Esophagus (tissue), 2 donors: ENCODE results near the gene PDK2. TPM values are rescaled to one million over a fixed set of nuclear protein-coding genes. Genes with fewer than 3 reads are reported as not detected.
"Not testable (repeated sequence)": the region's sequence is repeated elsewhere in the genome, so short reads cannot be mapped to it uniquely, and the experiment has no call there.

Experiments
- H3K27ac ChIP-seq, 2 donors: one replicate each; pipeline ENCODE4 v1.5.1; 2013; ENCODE audit warnings: low read depth in 2 of 2, mild to moderate bottlenecking in 2 of 2, inconsistent platforms in 1 of 2, low read length in 1 of 2, moderate library complexity in 1 of 2
- H3K27me3 ChIP-seq, 2 donors: one replicate each; pipeline ENCODE4 v1.6.1; 2013; ENCODE audit warnings: low read length in 2 of 2, control low read depth in 1 of 2, mild to moderate bottlenecking in 1 of 2; ENCODE audit not compliant: insufficient read depth in 2 of 2, control insufficient read depth in 1 of 2
- H3K36me3 ChIP-seq, 2 donors: one replicate each; pipeline ENCODE4 v1.6.1; 2013; ENCODE audit warnings: low read length in 1 of 2; ENCODE audit not compliant: control insufficient read depth in 2 of 2, insufficient read depth in 2 of 2
- H3K4me1 ChIP-seq, 2 donors: one replicate each; pipeline ENCODE4 v1.6.1; 2013; ENCODE audit warnings: low read length in 1 of 2; ENCODE audit not compliant: control insufficient read depth in 2 of 2, insufficient read depth in 2 of 2
- H3K4me3 ChIP-seq, 2 donors: one replicate each; pipeline ENCODE4 v1.5.1; 2013; ENCODE audit warnings: low read length in 2 of 2, mild to moderate bottlenecking in 2 of 2, low read depth in 1 of 2, moderate library complexity in 1 of 2
- H3K9me3 ChIP-seq, 2 donors: one replicate each; pipeline ENCODE4 v1.6.1; 2013; ENCODE audit warnings: mild to moderate bottlenecking in 2 of 2, low read depth in 1 of 2, low read length in 1 of 2, moderate library complexity in 1 of 2; ENCODE audit not compliant: control insufficient read depth in 2 of 2, insufficient read depth in 1 of 2
- WGBS, 2 donors: extraction: QIAGEN DNeasy Blood & Tissue Kit; methylation state at CpG; one replicate each; pipeline ENCODE4 v1.1.7; 2013; 5-methylcytosine and 5-hydroxymethylcytosine counted together
- polyA plus RNA-seq, 2 donors: library from polyadenylated mRNA; stranded (reverse); fragments of 200-250 nt; gene quantifications; one replicate each; pipeline ENCODE4 v1.2.3, GENCODE V29; 2013
- donor health status: healthy with polysubstance abuse.
- donor health status: Bipolar disorder and iron deficiency.

Gene PDK2
- polyA plus RNA-seq, 2 donors, result 12.1 to 13.5 TPM

- H3K9me3 ChIP-seq, result no peaks in the 10 kb centered on the region
- no peaks in the 10 kb centered on the region for H3K36me3 ChIP-seq
- H3K27me3 ChIP-seq, result no peaks in the 10 kb centered on the region
- peak overlapping the region; percentile 60 to 70 for H3K4me3 ChIP-seq
- H3K4me1 ChIP-seq, result peaks cover 8 to 48% of the 10 kb centered on the region in 2 donors
- WGBS, 2 donors, result 44 to 60% methylated on average over 9 of the region's 9 CpGs
- H3K27ac ChIP-seq, result peak overlapping the region; percentile 89
Measured at GRCh38 chr17:50057521-50057991, 37.6 kb upstream of the PDK2 start.

- no peak overlapping the region for H3K4me3 ChIP-seq
- peak overlapping the region; percentile 18 to 94 for H3K27ac ChIP-seq
- WGBS, 2 donors, result 54 to 64% methylated on average over 10 of the region's 10 CpGs
- no peaks in the 10 kb centered on the region for H3K36me3 ChIP-seq
- no peaks in the 10 kb centered on the region for H3K27me3 ChIP-seq
- no peaks in the 10 kb centered on the region for H3K9me3 ChIP-seq
- peaks cover 12 to 50% of the 10 kb centered on the region in 2 donors for H3K4me1 ChIP-seq
Measured at GRCh38 chr17:50058296-50058953, 36.7 kb upstream of the PDK2 start.

- Histone ChIP-seq H3K27ac (peak overlapping the region; percentile 18 to 94), H3K36me3 (no peaks in the 10 kb centered on the region), H3K9me3 (no peaks in the 10 kb centered on the region), H3K4me3 (no peak overlapping the region), H3K4me1 (peaks cover 16 to 50% of the 10 kb centered on the region in 2 donors), H3K27me3 (no peaks in the 10 kb centered on the region)
- WGBS, 2 donors, result 25 to 43% methylated on average over 4 of the region's 4 CpGs
Measured at GRCh38 chr17:50059256-50059655, 35.9 kb upstream of the PDK2 start.

GRCh38 chr17:50059759-50060273 lies 35.3 kb upstream of the PDK2 start:
- Histone ChIP-seq H3K4me3 (no peak overlapping the region), H3K36me3 (no peaks in the 10 kb centered on the region), H3K9me3 (no peaks in the 10 kb centered on the region), H3K4me1 (peaks cover 21 to 55% of the 10 kb centered on the region in 2 donors), H3K27ac (peak overlapping the region; percentile 88 to 94), H3K27me3 (no peaks in the 10 kb centered on the region)
- 17 to 40% methylated on average over 5 of the region's 5 CpGs for whole genome bisulfite sequencing, 2 donors

- Histone ChIP-seq H3K4me3 (no peak overlapping the region), H3K27me3 (no peaks in the 10 kb centered on the region), H3K36me3 (no peaks in the 10 kb centered on the region), H3K27ac (peak overlapping the region; percentile 88 to 94), H3K9me3 (no peaks in the 10 kb centered on the region), H3K4me1 (peaks cover 21 to 54% of the 10 kb centered on the region in 2 donors)
- WGBS, 2 donors, result 45 to 58% methylated on average over 9 of the region's 9 CpGs
Measured at GRCh38 chr17:50060951-50061712, 34.0 kb upstream of the PDK2 start.

GRCh38 chr17:50061713-50062045 lies 33.5 kb upstream of the PDK2 start:
- WGBS, 2 donors, result 47 to 50% methylated on average over 10 of the region's 10 CpGs
- not testable (repeated sequence) for H3K9me3 ChIP-seq, H3K36me3 ChIP-seq, H3K27me3 ChIP-seq, H3K4me3 ChIP-seq
- Histone ChIP-seq H3K27ac (peak overlapping the region; percentile 88 to 94), H3K4me1 (peaks cover 21 to 52% of the 10 kb centered on the region in 2 donors)

- peak overlapping the region in 1 of 2 donors; percentile 11 for H3K4me3 ChIP-seq
Measured at GRCh38 chr17:50062293-50063243, 32.6 kb upstream of the PDK2 start.

GRCh38 chr17:50063561-50064252 lies 31.4 kb upstream of the PDK2 start:
- H3K27me3 ChIP-seq, result no peaks in the 10 kb centered on the region
- 83 to 93% methylated on average over 8 of the region's 8 CpGs for WGBS, 2 donors
- H3K4me1 ChIP-seq, result peaks cover 21 to 40% of the 10 kb centered on the region in 2 donors
- no peaks in the 10 kb centered on the region for H3K9me3 ChIP-seq
- peaks cover 5 to 7% of the 10 kb centered on the region in 2 donors for H3K36me3 ChIP-seq
- H3K27ac ChIP-seq, result peak overlapping the region; percentile 82 to 91
- H3K4me3 ChIP-seq, result no peak overlapping the region

More at GRCh38 chr17:50062293-50063243, 32.6 kb upstream of the PDK2 start:
- Histone ChIP-seq H3K27me3 (no peaks in the 10 kb centered on the region), H3K36me3 (peaks cover 0 to 2% of the 10 kb centered on the region in 2 donors), H3K9me3 (no peaks in the 10 kb centered on the region), H3K27ac (peak overlapping the region; percentile 88 to 91), H3K4me1 (peaks cover 21 to 44% of the 10 kb centered on the region in 2 donors)
- 38 to 53% methylated on average over 10 of the region's 10 CpGs for WGBS, 2 donors
